Ovary (tissue), 9 donors: Measurements from ENCODE around the gene KHDRBS2. TPM values are rescaled to one million over a fixed set of nuclear protein-coding genes. Genes with fewer than 3 reads are reported as not detected.

ENCODE experiments used
- DNase-seq, 5 donors: peaks; one replicate each; pipeline ENCODE4 v3.0.0-alpha.2; 2019 to 2020
- H3K27ac ChIP-seq, 2 donors: fragments of 200-600 bp; one replicate each; pipeline versions ENCODE4 v1.5.1 to v1.8.0; 2019 to 2022
- H3K27me3 ChIP-seq: fragments of 200-600 bp; one replicate; pipeline ENCODE4 v1.8.0; 2022
- H3K36me3 ChIP-seq: fragments of 200-600 bp; sonication (generic); one replicate; pipeline ENCODE4 v1.5.1; 2019
- H3K4me1 ChIP-seq: one replicate; pipeline ENCODE4 v1.8.1; 2013; ENCODE audit warnings: mild to moderate bottlenecking, moderate library complexity; ENCODE audit not compliant: insufficient read depth
- H3K4me3 ChIP-seq: fragments of 200-600 bp; sonication (generic); one replicate; pipeline ENCODE4 v1.5.1; 2017
- H3K9me3 ChIP-seq, 2 donors: fragments of 200-600 bp in 1 of 2; sonication (generic) in 1 of 2; one replicate each; pipeline versions ENCODE4 v1.5.1 to v1.8.1; 2013 to 2019; ENCODE audit warnings: mild to moderate bottlenecking in 1 of 2, moderate library complexity in 1 of 2
- EP300 ChIP-seq: sonication (generic); formaldehyde crosslinking; IDR thresholded peaks from one replicate; pipeline ENCODE4 v1.6.1; 2017; ENCODE audit warnings: antibody characterized with exemption
- POLR2A ChIP-seq: fragments of 450-650 bp; IDR thresholded peaks from one replicate; pipeline ENCODE4 v1.6.1; 2017; ENCODE audit warnings: antibody characterized with exemption, mild to moderate bottlenecking, moderate library complexity
- WGBS, 3 donors: extraction: QIAGEN DNeasy Blood & Tissue Kit in 1 of 3; methylation state at CpG; one replicate each; pipeline versions ENCODE4 v1.1.5 to v1.1.7; 2013 to 2017; 5-methylcytosine and 5-hydroxymethylcytosine counted together
- intact Hi-C, 4 donors: fragments of 100-400 bp; cut with DNase I; formaldehyde crosslinking; loops; one replicate each; pipeline versions ENCODE4 v1.11.0 to v1.15.1; 2022 to 2023
- polyA plus RNA-seq, 2 donors: library from polyadenylated mRNA; stranded (reverse); fragments of 200-250 nt in 1 of 2; fragments of 350-450 nt in 1 of 2; fragmentation: Illumina TruSeq in 1 of 2; extraction: RNeasy Lipid Tissue Mini Kit (QIAGEN cat#74804) in 1 of 2; gene quantifications; one replicate each; pipeline ENCODE4 v1.2.3, GENCODE V29; 2013 to 2014
- total RNA-seq, 7 donors: library from RNA; depleted of rRNA in 2 of 7; stranded (reverse); fragments of >200 nt in 2 of 7; fragmentation: NEBNext Ultra II Directional in 3 of 7; extraction: Animal tissue kit (Norgen Biotek cat#: 25700) in 3 of 7; gene quantifications; one replicate each; pipeline versions ENCODE4 v1.1.0 to v1.2.4, GENCODE V29; 2016 to 2023
- TF ChIP-seq, protein P1 (sequence below), 3 donors: fragments of 450-650 bp in 2 of 3; fragments of 200-600 bp in 1 of 3; IDR thresholded peaks; one replicate each; pipeline versions ENCODE4 v1.5.1 to v1.8.0; 2016 to 2022; ENCODE audit warnings: antibody characterized with exemption in 3 of 3, mild to moderate bottlenecking in 1 of 3
- donor health status: DM: no; HTN: no; CAD: no; lungs with moderate emphysema.
- donor health status: DM: no; HTN: no; CAD: no.
- donor health status: Bipolar disorder and iron deficiency.
- donor health status: DM: yes; HTN: yes; CAD: no.
- donor health status: DM: no; HTN: no; CAD: no.
- donor health status: DM: yes; HTN: yes; CAD: no.

Gene KHDRBS2
- total and polyA plus RNA-seq, 9 donors: 0.07 to 2.2 (median 0.23) TPM; not detected in 3

DNA sequence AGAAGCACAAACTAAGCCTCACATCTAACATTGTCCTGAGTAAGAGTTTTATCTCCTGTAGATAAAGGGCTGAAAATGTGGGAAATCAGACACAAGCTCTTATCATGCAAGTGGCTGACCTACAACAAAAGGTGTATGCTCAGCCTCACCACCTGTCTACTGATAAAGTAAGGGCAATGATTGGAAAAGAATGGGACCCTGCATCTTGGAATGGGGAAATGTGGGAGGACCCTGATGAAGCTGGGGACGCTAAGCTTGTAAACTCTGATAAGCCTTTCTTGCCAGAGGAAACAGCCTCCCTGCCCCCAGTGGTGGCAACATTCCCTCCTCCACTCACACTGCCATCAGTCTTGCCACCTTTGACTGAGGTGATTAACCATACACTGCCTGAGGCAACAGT, 166.6 kb downstream of the KHDRBS2 start:
- Histone ChIP-seq H3K27me3 (no peaks in the 10 kb centered on the region), H3K4me3 (no peak overlapping the region), H3K9me3 (no peaks in the 10 kb centered on the region), H3K36me3 (no peaks in the 10 kb centered on the region), H3K4me1 (no peaks in the 10 kb centered on the region), H3K27ac (no peak overlapping the region)
- DNase-seq: no peak
- 44 to 90% (median 71%) methylated on average over 1 of the region's 1 CpG for whole genome bisulfite sequencing, 3 donors
- intact Hi-C loops: no loop called here
- TF ChIP-seq, protein P1, sequence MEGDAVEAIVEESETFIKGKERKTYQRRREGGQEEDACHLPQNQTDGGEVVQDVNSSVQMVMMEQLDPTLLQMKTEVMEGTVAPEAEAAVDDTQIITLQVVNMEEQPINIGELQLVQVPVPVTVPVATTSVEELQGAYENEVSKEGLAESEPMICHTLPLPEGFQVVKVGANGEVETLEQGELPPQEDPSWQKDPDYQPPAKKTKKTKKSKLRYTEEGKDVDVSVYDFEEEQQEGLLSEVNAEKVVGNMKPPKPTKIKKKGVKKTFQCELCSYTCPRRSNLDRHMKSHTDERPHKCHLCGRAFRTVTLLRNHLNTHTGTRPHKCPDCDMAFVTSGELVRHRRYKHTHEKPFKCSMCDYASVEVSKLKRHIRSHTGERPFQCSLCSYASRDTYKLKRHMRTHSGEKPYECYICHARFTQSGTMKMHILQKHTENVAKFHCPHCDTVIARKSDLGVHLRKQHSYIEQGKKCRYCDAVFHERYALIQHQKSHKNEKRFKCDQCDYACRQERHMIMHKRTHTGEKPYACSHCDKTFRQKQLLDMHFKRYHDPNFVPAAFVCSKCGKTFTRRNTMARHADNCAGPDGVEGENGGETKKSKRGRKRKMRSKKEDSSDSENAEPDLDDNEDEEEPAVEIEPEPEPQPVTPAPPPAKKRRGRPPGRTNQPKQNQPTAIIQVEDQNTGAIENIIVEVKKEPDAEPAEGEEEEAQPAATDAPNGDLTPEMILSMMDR (IDR thresholded peaks at IDR 0.05): no peak
- TF ChIP-seq EP300 (no peak), POLR2A (no peak)

DNA sequence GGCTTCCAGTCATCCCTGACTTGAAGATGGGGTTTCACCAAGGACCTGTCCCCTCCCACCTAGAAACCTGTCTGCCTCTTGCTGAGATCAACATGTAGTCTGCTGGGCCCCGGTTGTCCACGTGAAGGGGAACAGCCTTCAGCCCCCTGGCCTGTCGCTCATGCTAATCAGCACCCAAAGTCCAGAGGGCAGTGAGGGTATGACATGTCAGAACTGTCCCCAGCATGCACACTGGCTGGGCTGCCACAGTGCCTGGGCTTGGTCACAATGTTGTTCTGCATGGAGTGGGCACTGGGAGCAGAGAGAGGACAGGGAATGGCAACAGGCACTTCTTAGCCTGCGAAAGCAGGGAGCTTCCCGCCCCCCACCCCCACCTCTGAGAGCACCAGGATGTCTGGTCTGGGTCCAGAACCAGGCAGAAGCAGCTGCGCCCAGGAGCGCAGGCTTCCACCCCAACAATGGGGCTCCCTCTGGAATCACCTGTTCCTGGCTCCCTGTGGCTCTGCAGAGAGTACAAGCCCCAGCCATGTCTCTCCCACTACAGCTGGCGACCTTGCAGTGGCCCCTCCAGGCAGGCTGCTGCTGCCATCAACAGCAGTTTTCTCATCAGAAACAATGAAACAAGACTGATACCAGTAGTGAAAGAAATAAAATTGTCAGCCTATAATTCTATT, 182.7 kb downstream of the KHDRBS2 start:
- no peaks in the 10 kb centered on the region for H3K27me3 ChIP-seq
- no peaks in the 10 kb centered on the region for H3K36me3 ChIP-seq
- intact Hi-C loops: no loop called here
- no peaks in the 10 kb centered on the region for H3K9me3 ChIP-seq
- H3K27ac ChIP-seq: no peak overlapping the region
- TF ChIP-seq POLR2A (no peak), EP300 (no peak)
- TF ChIP-seq, protein P1 (IDR thresholded peaks at IDR 0.05): no peak
- H3K4me1 ChIP-seq: no peaks in the 10 kb centered on the region
- no peak overlapping the region for H3K4me3 ChIP-seq
- DNase-seq: no peak
- 90 to 97% (median 91%) methylated on average over 7 to 8 of the region's 8 CpGs for WGBS, 3 donors

DNA sequence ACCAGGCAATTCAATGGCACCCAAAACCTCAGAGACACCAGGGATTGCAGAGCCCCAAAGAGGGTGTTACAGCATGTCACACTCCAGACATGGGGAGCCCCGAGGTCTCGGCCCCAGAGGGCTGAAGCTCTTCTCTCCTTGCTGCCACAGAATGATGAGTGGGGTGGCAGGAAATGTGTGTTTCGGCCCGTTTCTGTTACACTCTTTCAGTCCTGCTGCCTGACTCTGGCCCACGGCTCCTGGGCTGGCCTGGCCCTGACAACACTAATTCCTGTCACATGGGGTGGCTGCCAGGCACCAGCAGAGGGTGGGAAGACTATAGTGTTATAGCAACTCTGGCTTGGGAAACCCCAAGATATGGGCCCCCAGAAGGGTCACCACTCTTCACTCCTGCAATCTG, 183.6 kb downstream of the KHDRBS2 start:
- TF ChIP-seq POLR2A (no peak), EP300 (no peak)
- TF ChIP-seq, protein P1 (IDR thresholded peaks at IDR 0.05): no peak
- H3K36me3 ChIP-seq: no peaks in the 10 kb centered on the region
- H3K9me3 ChIP-seq: no peaks in the 10 kb centered on the region
- no peaks in the 10 kb centered on the region for H3K27me3 ChIP-seq
- no peaks in the 10 kb centered on the region for H3K4me1 ChIP-seq
- intact Hi-C loops: no loop called here
- no peak for DNase-seq
- H3K27ac ChIP-seq: no peak overlapping the region
- 87 to 91% (median 89%) methylated on average over 5 of the region's 5 CpGs for WGBS, 3 donors
- no peak overlapping the region for H3K4me3 ChIP-seq

DNA sequence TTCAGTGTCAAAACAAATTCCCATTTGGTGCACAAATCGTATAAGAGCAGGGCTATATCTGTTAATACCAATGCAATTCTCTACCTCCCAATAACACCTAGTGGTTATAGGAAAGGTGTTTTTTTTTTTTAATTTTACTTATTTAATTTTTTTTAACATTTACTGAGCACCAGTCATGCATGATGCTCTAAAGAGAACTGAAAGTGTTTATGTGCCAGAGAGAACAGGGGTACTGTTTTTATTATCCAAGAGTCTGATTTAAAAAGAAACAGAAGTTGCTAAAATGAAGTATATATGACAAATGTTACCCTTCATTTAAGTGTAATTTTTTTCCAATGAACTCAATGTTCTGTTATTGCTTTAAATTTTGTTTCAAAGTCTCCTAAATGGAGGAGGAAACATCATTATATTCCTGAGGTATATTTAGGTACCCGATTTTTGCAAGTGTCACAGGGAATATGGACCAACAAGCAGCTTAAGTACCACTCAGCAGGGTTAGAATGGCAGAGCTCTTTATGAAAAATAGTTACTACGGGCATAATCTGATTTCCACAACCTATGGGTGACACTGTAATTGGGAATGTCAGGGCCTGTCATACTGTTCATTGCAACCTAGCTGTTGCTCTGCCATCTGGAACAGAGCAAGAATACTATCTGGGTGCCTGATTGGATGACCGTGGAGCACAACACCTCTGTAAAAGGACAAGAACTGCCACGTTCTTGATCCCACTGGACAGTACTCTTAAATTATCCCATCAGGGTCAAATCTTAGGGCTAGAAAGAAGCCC, 195.4 kb downstream of the KHDRBS2 start:
- 69 to 74% (median 71%) methylated on average over 5 of the region's 5 CpGs for WGBS, 3 donors

More for the DNA sequence above, 195.4 kb downstream of the KHDRBS2 start:
- no peaks in the 10 kb centered on the region for H3K4me1 ChIP-seq
- TF ChIP-seq EP300 (no peak), POLR2A (no peak)
- TF ChIP-seq, protein P1 (IDR thresholded peaks at IDR 0.05): no peak
- H3K4me3 ChIP-seq: no peak overlapping the region
- no peak overlapping the region for H3K27ac ChIP-seq
- H3K9me3 ChIP-seq: no peaks in the 10 kb centered on the region
- H3K36me3 ChIP-seq: no peaks in the 10 kb centered on the region
- DNase-seq: no peak
- no peaks in the 10 kb centered on the region for H3K27me3 ChIP-seq
- intact Hi-C loops: no loop called here
